ENCODE measurements around the gene NME3.

GRCh38 chr16:1800701-1801100, 29.4 kb upstream of the NME3 start:
- TF ChIP-seq CTCF (IDR thresholded peaks at IDR 0.05) (no peak), POLR2A (IDR thresholded peaks at IDR 0.05) (no peak)
